ENCODE data around the gene MICAL3.

The MICAL3 gene

GRCh38 chr22:17970201-17970708 lies 54.1 kb downstream of the MICAL3 start:
- Histone ChIP-seq H3K4me1 (ENCODE audit: insufficient read depth, low read length) (peaks cover 17% of the 10 kb centered on the region), H3K36me3 (ENCODE audit: insufficient read depth, low read length) (no peaks in the 10 kb centered on the region), H3K9me3 (ENCODE audit: control insufficient read depth, insufficient read depth, low read length) (no peaks in the 10 kb centered on the region), H3K9ac (ENCODE audit: low read depth, low read length) (no peak overlapping the region)

GRCh38 chr22:17969701-17970113 lies 54.7 kb downstream of the MICAL3 start:
- no peaks in the 10 kb centered on the region for H3K9me3 ChIP-seq (ENCODE audit: control insufficient read depth, insufficient read depth, low read length)
- no peak overlapping the region for H3K9ac ChIP-seq (ENCODE audit: low read depth, low read length)

GRCh38 chr22:17968126-17968525 lies 56.2 kb downstream of the MICAL3 start:
- Histone ChIP-seq H3K4me1 (ENCODE audit: insufficient read depth, low read length) (peaks cover 15% of the 10 kb centered on the region), H3K36me3 (ENCODE audit: insufficient read depth, low read length) (no peaks in the 10 kb centered on the region), H3K9ac (ENCODE audit: low read depth, low read length) (no peak overlapping the region), H3K9me3 (ENCODE audit: control insufficient read depth, insufficient read depth, low read length) (no peaks in the 10 kb centered on the region)

More at GRCh38 chr22:17969701-17970113, 54.7 kb downstream of the MICAL3 start:
- Histone ChIP-seq H3K36me3 (ENCODE audit: insufficient read depth, low read length) (no peaks in the 10 kb centered on the region), H3K4me1 (ENCODE audit: insufficient read depth, low read length) (peaks cover 17% of the 10 kb centered on the region)

GRCh38 chr22:17966403-17966717 lies 58.0 kb downstream of the MICAL3 start:
- no peaks in the 10 kb centered on the region for H3K9me3 ChIP-seq (ENCODE audit: control insufficient read depth, insufficient read depth, low read length)
- H3K9ac ChIP-seq (ENCODE audit: low read depth, low read length) = no peak overlapping the region
- H3K36me3 ChIP-seq (ENCODE audit: insufficient read depth, low read length) = no peaks in the 10 kb centered on the region
- no peaks in the 10 kb centered on the region; the same call in 1 of the 2 replicates for H3K4me1 ChIP-seq (ENCODE audit: insufficient read depth, low read length)

GRCh38 chr22:17965538-17966402 lies 58.6 kb downstream of the MICAL3 start:
- Histone ChIP-seq H3K4me1 (ENCODE audit: insufficient read depth, low read length) (no peaks in the 10 kb centered on the region; the same call in 1 of the 2 replicates), H3K9me3 (ENCODE audit: control insufficient read depth, insufficient read depth, low read length) (no peaks in the 10 kb centered on the region), H3K9ac (ENCODE audit: low read depth, low read length) (no peak overlapping the region), H3K36me3 (ENCODE audit: insufficient read depth, low read length) (no peaks in the 10 kb centered on the region)

GRCh38 chr22:17964643-17965042 lies 59.7 kb downstream of the MICAL3 start:
- Histone ChIP-seq H3K9ac (ENCODE audit: low read depth, low read length) (no peak overlapping the region), H3K4me1 (ENCODE audit: insufficient read depth, low read length) (no peaks in the 10 kb centered on the region), H3K9me3 (ENCODE audit: control insufficient read depth, insufficient read depth, low read length) (no peaks in the 10 kb centered on the region), H3K36me3 (ENCODE audit: insufficient read depth, low read length) (no peaks in the 10 kb centered on the region)

GRCh38 chr22:17964156-17964555 lies 60.2 kb downstream of the MICAL3 start:
- Histone ChIP-seq H3K4me1 (ENCODE audit: insufficient read depth, low read length) (no peaks in the 10 kb centered on the region), H3K36me3 (ENCODE audit: insufficient read depth, low read length) (no peaks in the 10 kb centered on the region), H3K9me3 (ENCODE audit: control insufficient read depth, insufficient read depth, low read length) (no peaks in the 10 kb centered on the region), H3K9ac (ENCODE audit: low read depth, low read length) (no peak overlapping the region)

- Histone ChIP-seq H3K4me1 (ENCODE audit: insufficient read depth, low read length) (no peaks in the 10 kb centered on the region), H3K9ac (ENCODE audit: low read depth, low read length) (no peak overlapping the region), H3K36me3 (ENCODE audit: insufficient read depth, low read length) (no peaks in the 10 kb centered on the region), H3K9me3 (ENCODE audit: control insufficient read depth, insufficient read depth, low read length) (no peaks in the 10 kb centered on the region)
Measured at GRCh38 chr22:17963015-17963414, 61.3 kb downstream of the MICAL3 start.

GRCh38 chr22:17962168-17962567 lies 62.2 kb downstream of the MICAL3 start:
- H3K9me3 ChIP-seq (ENCODE audit: control insufficient read depth, insufficient read depth, low read length) = no peaks in the 10 kb centered on the region
- H3K9ac ChIP-seq (ENCODE audit: low read depth, low read length) = no peak overlapping the region
- no peaks in the 10 kb centered on the region for H3K36me3 ChIP-seq (ENCODE audit: insufficient read depth, low read length)
- H3K4me1 ChIP-seq (ENCODE audit: insufficient read depth, low read length) = no peaks in the 10 kb centered on the region

- Histone ChIP-seq H3K36me3 (ENCODE audit: insufficient read depth, low read length) (no peaks in the 10 kb centered on the region), H3K9ac (ENCODE audit: low read depth, low read length) (no peak overlapping the region), H3K4me1 (ENCODE audit: insufficient read depth, low read length) (no peaks in the 10 kb centered on the region), H3K9me3 (ENCODE audit: control insufficient read depth, insufficient read depth, low read length) (no peaks in the 10 kb centered on the region)
Measured at GRCh38 chr22:17961446-17961729, 63.0 kb downstream of the MICAL3 start.

- H3K9ac ChIP-seq (ENCODE audit: low read depth, low read length) = no peak overlapping the region
- H3K36me3 ChIP-seq (ENCODE audit: insufficient read depth, low read length) = no peaks in the 10 kb centered on the region
- H3K9me3 ChIP-seq (ENCODE audit: control insufficient read depth, insufficient read depth, low read length) = no peaks in the 10 kb centered on the region
- no peaks in the 10 kb centered on the region for H3K4me1 ChIP-seq (ENCODE audit: insufficient read depth, low read length)
Measured at GRCh38 chr22:17960695-17961445, 63.5 kb downstream of the MICAL3 start.

GRCh38 chr22:17960011-17960410 lies 64.3 kb downstream of the MICAL3 start:
- Histone ChIP-seq H3K9ac (ENCODE audit: low read depth, low read length) (no peak overlapping the region), H3K36me3 (ENCODE audit: insufficient read depth, low read length) (no peaks in the 10 kb centered on the region), H3K9me3 (ENCODE audit: control insufficient read depth, insufficient read depth, low read length) (no peaks in the 10 kb centered on the region), H3K4me1 (ENCODE audit: insufficient read depth, low read length) (no peaks in the 10 kb centered on the region)

GRCh38 chr22:17958166-17958565 lies 66.2 kb downstream of the MICAL3 start:
- no peak overlapping the region for H3K9ac ChIP-seq (ENCODE audit: low read depth, low read length)
- H3K36me3 ChIP-seq (ENCODE audit: insufficient read depth, low read length) = no peaks in the 10 kb centered on the region
- H3K9me3 ChIP-seq (ENCODE audit: control insufficient read depth, insufficient read depth, low read length) = no peaks in the 10 kb centered on the region
- H3K4me1 ChIP-seq (ENCODE audit: insufficient read depth, low read length) = no peaks in the 10 kb centered on the region

- H3K4me1 ChIP-seq (ENCODE audit: insufficient read depth, low read length) = no peaks in the 10 kb centered on the region
- H3K9me3 ChIP-seq (ENCODE audit: control insufficient read depth, insufficient read depth, low read length) = no peaks in the 10 kb centered on the region
- H3K9ac ChIP-seq (ENCODE audit: low read depth, low read length) = no peak overlapping the region
- no peaks in the 10 kb centered on the region for H3K36me3 ChIP-seq (ENCODE audit: insufficient read depth, low read length)
Measured at GRCh38 chr22:17957693-17958092, 66.7 kb downstream of the MICAL3 start.

GRCh38 chr22:17957204-17957603 lies 67.2 kb downstream of the MICAL3 start:
- no peaks in the 10 kb centered on the region for H3K36me3 ChIP-seq (ENCODE audit: insufficient read depth, low read length)
- no peaks in the 10 kb centered on the region for H3K9me3 ChIP-seq (ENCODE audit: control insufficient read depth, insufficient read depth, low read length)
- no peak overlapping the region for H3K9ac ChIP-seq (ENCODE audit: low read depth, low read length)
- H3K4me1 ChIP-seq (ENCODE audit: insufficient read depth, low read length) = no peaks in the 10 kb centered on the region
